ENCODE data around the gene VWCE. TPM values are rescaled to one million over a fixed set of nuclear protein-coding genes. Genes with fewer than 3 reads are reported as not detected.

VWCE gene
- total and polyA plus RNA-seq, 5 donors from 2014 or later = 0.94 TPM; not detected in 4

DNA sequence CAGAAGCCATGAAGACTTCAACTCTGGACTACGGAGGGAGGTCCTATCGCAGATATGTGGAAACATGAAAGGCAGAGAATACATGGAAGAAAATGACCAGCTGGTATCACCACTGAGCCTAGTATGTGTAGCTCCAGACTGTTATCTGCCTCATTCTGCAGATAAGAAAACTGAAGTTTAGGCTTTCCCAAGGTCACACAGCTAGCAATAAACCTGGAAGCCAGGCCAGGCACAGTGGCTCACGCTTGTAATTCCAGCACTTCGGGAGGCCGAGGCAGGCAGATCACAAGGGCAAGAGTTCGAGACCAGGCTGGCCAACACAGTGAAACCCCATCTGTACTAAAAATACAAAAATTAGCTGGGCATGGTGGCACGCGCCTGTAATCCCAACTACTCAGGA is 15.6 kb upstream of the VWCE start:
- Histone ChIP-seq H3K27me3 (ENCODE audit: control insufficient read depth, insufficient read depth, low read length) (no peaks in the 10 kb centered on the region), H3K36me3 (ENCODE audit: control insufficient read depth, insufficient read depth, low read length) (peaks cover 96% of the 10 kb centered on the region), H3K4me3 (ENCODE audit: low read depth, low read length) (no peak overlapping the region), H3K27ac (ENCODE audit: insufficient read depth, low read length, poor library complexity, severe bottlenecking) (no peak overlapping the region), H3K9me3 (ENCODE audit: control insufficient read depth in 2 of 2, low read length in 2 of 2) (no peaks in the 10 kb centered on the region), H3K4me1 (ENCODE audit: control insufficient read depth, insufficient read depth, low read length, poor library complexity, severe bottlenecking) (no peaks in the 10 kb centered on the region)
- Mint-ChIP-seq H3K27me3 (no peaks in the 10 kb centered on the region), H3K4me3 (no peak overlapping the region), H3K27ac (no peak overlapping the region), H3K9me3 (no peaks in the 10 kb centered on the region), H3K4me1 (no peaks in the 10 kb centered on the region), H3K36me3 (peaks cover 36% of the 10 kb centered on the region)
- DNase-seq (no peak), ATAC-seq (ENCODE audit: low read depth in 2 of 2) (no peak)

DNA sequence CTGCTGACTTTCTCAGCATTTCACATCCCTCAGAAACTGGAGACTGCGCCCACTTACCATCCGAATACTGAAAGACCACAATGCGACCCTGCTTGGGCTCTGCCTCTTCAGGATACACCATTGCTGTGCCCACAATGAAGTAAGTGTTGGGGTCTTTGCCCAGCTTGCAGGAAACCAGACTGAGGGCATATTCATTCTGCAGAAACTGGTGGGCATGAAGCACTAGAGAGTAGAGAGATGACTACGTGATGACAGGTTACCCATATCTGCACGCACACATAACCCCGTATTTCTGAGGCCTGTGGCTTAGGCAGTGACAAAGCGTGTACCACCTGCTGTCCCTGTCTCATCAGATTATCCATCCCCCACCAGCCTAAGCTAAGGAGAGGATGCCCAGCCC is 14.6 kb upstream of the VWCE start:
- no peaks in the 10 kb centered on the region for H3K9me3 Mint-ChIP-seq
- H3K9me3 ChIP-seq (ENCODE audit: control insufficient read depth in 2 of 2, low read length in 2 of 2) = no peaks in the 10 kb centered on the region
- ATAC-seq (ENCODE audit: low read depth in 2 of 2) = no peak

DNA sequence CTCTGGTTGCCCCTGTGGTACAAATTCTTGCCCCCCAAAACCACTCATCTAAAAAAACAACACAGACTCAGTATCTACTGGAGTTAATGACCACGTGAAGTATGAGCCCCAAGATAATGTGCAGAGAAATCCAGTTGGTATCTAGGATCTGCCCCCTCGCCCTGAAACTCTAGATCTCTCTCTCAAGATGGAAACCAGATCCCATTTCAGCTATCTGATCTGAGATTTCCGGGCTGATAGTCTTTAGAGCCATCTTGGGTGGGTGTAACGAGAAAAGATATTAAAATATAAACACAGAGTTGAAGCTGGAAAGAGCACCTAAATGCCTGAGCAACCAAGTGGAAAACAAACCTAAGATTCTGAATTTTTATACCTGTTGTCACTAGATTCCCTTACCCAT is 14.0 kb upstream of the VWCE start:
- Mint-ChIP-seq H3K27me3 (no peaks in the 10 kb centered on the region), H3K27ac (no peak overlapping the region), H3K4me3 (no peak overlapping the region), H3K4me1 (no peaks in the 10 kb centered on the region), H3K9me3 (no peaks in the 10 kb centered on the region), H3K36me3 (peaks cover 30% of the 10 kb centered on the region)
- Histone ChIP-seq H3K27me3 (ENCODE audit: control insufficient read depth, insufficient read depth, low read length) (no peaks in the 10 kb centered on the region), H3K4me1 (ENCODE audit: control insufficient read depth, insufficient read depth, low read length, poor library complexity, severe bottlenecking) (no peaks in the 10 kb centered on the region), H3K9me3 (ENCODE audit: control insufficient read depth in 2 of 2, low read length in 2 of 2) (no peaks in the 10 kb centered on the region), H3K36me3 (ENCODE audit: control insufficient read depth, insufficient read depth, low read length) (peaks cover 98% of the 10 kb centered on the region), H3K27ac (ENCODE audit: insufficient read depth, low read length, poor library complexity, severe bottlenecking) (no peak overlapping the region), H3K4me3 (ENCODE audit: low read depth, low read length) (no peak overlapping the region)
- DNase-seq = no peak
- no peak for ATAC-seq (ENCODE audit: low read depth in 2 of 2)

More for the DNA sequence above, 14.6 kb upstream of the VWCE start:
- Histone ChIP-seq H3K4me1 (ENCODE audit: control insufficient read depth, insufficient read depth, low read length, poor library complexity, severe bottlenecking) (no peaks in the 10 kb centered on the region), H3K36me3 (ENCODE audit: control insufficient read depth, insufficient read depth, low read length) (peaks cover 99% of the 10 kb centered on the region), H3K27me3 (ENCODE audit: control insufficient read depth, insufficient read depth, low read length) (no peaks in the 10 kb centered on the region), H3K27ac (ENCODE audit: insufficient read depth, low read length, poor library complexity, severe bottlenecking) (no peak overlapping the region), H3K4me3 (ENCODE audit: low read depth, low read length) (no peak overlapping the region)
- Mint-ChIP-seq H3K36me3 (peaks cover 32% of the 10 kb centered on the region), H3K4me3 (no peak overlapping the region), H3K27ac (no peak overlapping the region), H3K27me3 (no peaks in the 10 kb centered on the region), H3K4me1 (no peaks in the 10 kb centered on the region)
- DNase-seq = no peak

GRCh38 chr11:61307354-61307753 is 12.2 kb upstream of the VWCE start:
- H3K4me3 Mint-ChIP-seq = no peak overlapping the region
- Histone ChIP-seq H3K27me3 (ENCODE audit: control insufficient read depth, insufficient read depth, low read length) (no peaks in the 10 kb centered on the region), H3K27ac (ENCODE audit: insufficient read depth, low read length, poor library complexity, severe bottlenecking) (no peak overlapping the region), H3K9me3 (ENCODE audit: control insufficient read depth in 2 of 2, low read length in 2 of 2) (no peaks in the 10 kb centered on the region), H3K4me1 (ENCODE audit: control insufficient read depth, insufficient read depth, low read length, poor library complexity, severe bottlenecking) (no peaks in the 10 kb centered on the region), H3K36me3 (ENCODE audit: control insufficient read depth, insufficient read depth, low read length) (peaks cover 98% of the 10 kb centered on the region), H3K4me3 (ENCODE audit: low read depth, low read length) (no peak overlapping the region)
- DNase-seq = no peak
- no peaks in the 10 kb centered on the region for H3K4me1 Mint-ChIP-seq
- ATAC-seq (ENCODE audit: low read depth in 2 of 2) = no peak
- no peaks in the 10 kb centered on the region for H3K9me3 Mint-ChIP-seq
- peaks cover 26% of the 10 kb centered on the region for H3K36me3 Mint-ChIP-seq
- H3K27me3 Mint-ChIP-seq = no peaks in the 10 kb centered on the region
- no peak overlapping the region for H3K27ac Mint-ChIP-seq

DNA sequence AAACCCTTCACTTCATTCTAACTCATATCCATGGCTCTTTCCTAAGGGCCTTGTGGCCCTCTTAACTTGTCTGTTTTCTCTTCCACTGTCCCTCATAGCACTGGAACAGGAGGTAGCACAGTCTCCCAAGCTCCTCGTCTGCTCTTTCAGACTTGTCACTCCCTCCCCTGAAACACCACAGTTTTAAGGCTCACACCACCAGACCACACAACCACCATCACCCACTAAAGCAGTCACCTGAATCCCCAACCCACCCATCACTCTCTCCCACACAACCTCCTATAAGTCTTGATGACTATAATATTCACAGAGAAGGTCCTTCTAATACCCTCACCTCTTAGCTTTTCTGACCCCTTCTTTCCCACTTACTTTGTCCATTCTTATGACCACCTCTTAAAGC is 11.1 kb upstream of the VWCE start:
- no peak overlapping the region for H3K27ac ChIP-seq (ENCODE audit: insufficient read depth, low read length, poor library complexity, severe bottlenecking)
- no peaks in the 10 kb centered on the region for H3K27me3 Mint-ChIP-seq
- peaks cover 98% of the 10 kb centered on the region for H3K36me3 ChIP-seq (ENCODE audit: control insufficient read depth, insufficient read depth, low read length)
- H3K36me3 Mint-ChIP-seq = peaks cover 31% of the 10 kb centered on the region
- H3K9me3 ChIP-seq (ENCODE audit: control insufficient read depth in 2 of 2, low read length in 2 of 2) = no peaks in the 10 kb centered on the region
- H3K4me1 Mint-ChIP-seq = no peaks in the 10 kb centered on the region
- H3K4me1 ChIP-seq (ENCODE audit: control insufficient read depth, insufficient read depth, low read length, poor library complexity, severe bottlenecking) = no peaks in the 10 kb centered on the region
- no peak for DNase-seq
- H3K27ac Mint-ChIP-seq = no peak overlapping the region
- no peak overlapping the region for H3K4me3 ChIP-seq (ENCODE audit: low read depth, low read length)
- no peak for ATAC-seq (ENCODE audit: low read depth in 2 of 2)
- no peak overlapping the region for H3K4me3 Mint-ChIP-seq
- H3K27me3 ChIP-seq (ENCODE audit: control insufficient read depth, insufficient read depth, low read length) = no peaks in the 10 kb centered on the region
- H3K9me3 Mint-ChIP-seq = no peaks in the 10 kb centered on the region

DNA sequence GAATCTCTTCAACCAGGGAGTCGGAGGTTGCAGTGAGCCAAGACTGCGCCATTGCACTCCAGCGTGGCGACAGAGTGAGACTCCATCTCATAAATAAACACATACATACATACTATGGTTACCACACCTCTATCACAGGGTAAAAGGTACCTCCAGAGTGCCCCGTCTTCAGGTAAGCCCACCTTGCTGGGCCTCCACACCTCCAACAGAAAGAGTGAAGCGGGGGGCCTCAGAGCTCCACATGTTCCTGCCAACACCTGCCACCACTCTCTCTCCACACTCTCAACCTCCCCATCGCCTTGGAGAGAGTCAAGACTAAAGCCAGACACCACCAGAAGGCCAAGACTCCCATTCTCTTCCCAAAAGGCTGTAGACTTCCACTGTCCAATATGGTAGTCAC is 10.3 kb upstream of the VWCE start:
- H3K36me3 Mint-ChIP-seq = peaks cover 31% of the 10 kb centered on the region
- H3K9me3 ChIP-seq (ENCODE audit: control insufficient read depth in 2 of 2, low read length in 2 of 2) = no peaks in the 10 kb centered on the region
- H3K4me1 Mint-ChIP-seq = no peaks in the 10 kb centered on the region
- ATAC-seq (ENCODE audit: low read depth in 2 of 2) (no peak), DNase-seq (no peak)
- no peaks in the 10 kb centered on the region for H3K27me3 ChIP-seq (ENCODE audit: control insufficient read depth, insufficient read depth, low read length)
- peaks cover 98% of the 10 kb centered on the region for H3K36me3 ChIP-seq (ENCODE audit: control insufficient read depth, insufficient read depth, low read length)
- no peaks in the 10 kb centered on the region for H3K27me3 Mint-ChIP-seq
- peak overlapping the region in 1 of 3 donors; percentile 50 for H3K27ac Mint-ChIP-seq
- H3K4me1 ChIP-seq (ENCODE audit: control insufficient read depth, insufficient read depth, low read length, poor library complexity, severe bottlenecking) = no peaks in the 10 kb centered on the region
- no peaks in the 10 kb centered on the region for H3K9me3 Mint-ChIP-seq
- no peak overlapping the region for H3K4me3 ChIP-seq (ENCODE audit: low read depth, low read length)
- no peak overlapping the region for H3K4me3 Mint-ChIP-seq
- no peak overlapping the region for H3K27ac ChIP-seq (ENCODE audit: insufficient read depth, low read length, poor library complexity, severe bottlenecking)

GRCh38 chr11:61303725-61304124 is 8.6 kb upstream of the VWCE start:
- no peaks in the 10 kb centered on the region for H3K27me3 Mint-ChIP-seq
- peak overlapping the region in 1 of 3 donors; percentile 9 for H3K27ac Mint-ChIP-seq
- peaks cover 36% of the 10 kb centered on the region for H3K36me3 Mint-ChIP-seq

DNA sequence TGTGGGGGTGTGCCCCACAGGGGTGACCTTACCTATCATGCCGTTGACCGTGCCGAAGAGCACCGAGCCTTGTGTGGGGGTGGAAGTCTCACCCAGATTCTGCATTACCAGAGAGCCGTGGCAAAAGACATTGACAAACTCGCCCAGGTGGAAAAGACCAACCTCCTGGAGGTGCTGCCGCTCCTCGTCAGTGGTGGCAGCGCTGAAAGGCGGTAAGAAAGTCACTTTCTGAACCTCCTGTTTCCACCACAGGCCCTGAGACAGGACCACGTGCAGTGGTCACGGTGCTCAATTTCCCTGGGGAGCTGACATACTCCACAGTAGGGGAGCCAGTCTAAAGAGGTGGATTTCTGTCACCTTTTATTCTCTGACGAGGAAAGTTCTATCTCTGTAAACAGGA is 7.4 kb upstream of the VWCE start:
- no peak for ATAC-seq (ENCODE audit: low read depth in 2 of 2)

More at GRCh38 chr11:61303725-61304124, 8.6 kb upstream of the VWCE start:
- no peaks in the 10 kb centered on the region for H3K27me3 ChIP-seq (ENCODE audit: control insufficient read depth, insufficient read depth, low read length)
- Mint-ChIP-seq H3K4me3 (no peak overlapping the region), H3K9me3 (no peaks in the 10 kb centered on the region), H3K4me1 (peaks cover 0 to 4% (median 1%) of the 10 kb centered on the region in 4 donors)
- no peak overlapping the region for H3K27ac ChIP-seq (ENCODE audit: insufficient read depth, low read length, poor library complexity, severe bottlenecking)
- DNase-seq (no peak), ATAC-seq (ENCODE audit: low read depth in 2 of 2) (no peak)
- H3K4me3 ChIP-seq (ENCODE audit: low read depth, low read length) = no peak overlapping the region
- H3K4me1 ChIP-seq (ENCODE audit: control insufficient read depth, insufficient read depth, low read length, poor library complexity, severe bottlenecking) = no peaks in the 10 kb centered on the region
- peaks cover 94% of the 10 kb centered on the region for H3K36me3 ChIP-seq (ENCODE audit: control insufficient read depth, insufficient read depth, low read length)
- no peaks in the 10 kb centered on the region for H3K9me3 ChIP-seq (ENCODE audit: control insufficient read depth in 2 of 2, low read length in 2 of 2)

More for the DNA sequence above, 7.4 kb upstream of the VWCE start:
- Histone ChIP-seq H3K36me3 (ENCODE audit: control insufficient read depth, insufficient read depth, low read length) (peaks cover 89% of the 10 kb centered on the region), H3K27me3 (ENCODE audit: control insufficient read depth, insufficient read depth, low read length) (no peaks in the 10 kb centered on the region), H3K4me3 (ENCODE audit: low read depth, low read length) (no peak overlapping the region), H3K9me3 (ENCODE audit: control insufficient read depth in 2 of 2, low read length in 2 of 2) (no peaks in the 10 kb centered on the region), H3K4me1 (ENCODE audit: control insufficient read depth, insufficient read depth, low read length, poor library complexity, severe bottlenecking) (no peaks in the 10 kb centered on the region), H3K27ac (ENCODE audit: insufficient read depth, low read length, poor library complexity, severe bottlenecking) (no peak overlapping the region)
- DNase-seq = no peak
- no peaks in the 10 kb centered on the region for H3K9me3 Mint-ChIP-seq
- peaks cover 43% of the 10 kb centered on the region for H3K36me3 Mint-ChIP-seq
- no peaks in the 10 kb centered on the region for H3K27me3 Mint-ChIP-seq
- no peak overlapping the region for H3K4me3 Mint-ChIP-seq
- H3K4me1 Mint-ChIP-seq = peaks cover 0 to 5% (median 3%) of the 10 kb centered on the region in 4 donors
- no peak overlapping the region for H3K27ac Mint-ChIP-seq
